K562 (cell line): ENCODE results near the gene PLPP7. TPM values are rescaled to one million over a fixed set of nuclear protein-coding genes. Genes with fewer than 3 reads are reported as not detected.

Source experiments
- ASH1L ChIP-seq: fragments of 450-650 bp; IDR thresholded peaks from 2 replicates; pipeline ENCODE4 v1.6.1; 2018; ENCODE audit warnings: borderline replicate concordance, mild to moderate bottlenecking, low read depth; ENCODE audit not compliant: partially characterized antibody
- BHLHE40 ChIP-seq: IDR thresholded peaks from 2 replicates; pipeline ENCODE4 v1.6.1; 2011; ENCODE audit warnings: low read length, improper control_type of control experiment
- COPS2 ChIP-seq: fragments of 450-650 bp; conservative IDR thresholded peaks from 2 replicates; pipeline ENCODE4 v1.6.1; 2016; ENCODE audit warnings: mild to moderate bottlenecking, moderate library complexity
- CREBBP ChIP-seq: IDR thresholded peaks from one replicate; pipeline ENCODE4 v1.6.1; 2012; ENCODE audit warnings: low read depth, mild to moderate bottlenecking, control low read depth, inconsistent platforms, low read length
- ETV1 ChIP-seq: fragments of 450-650 bp; conservative IDR thresholded peaks from 2 replicates; pipeline ENCODE4 v1.6.1; 2016; ENCODE audit warnings: missing genetic modification characterization, control low read depth, low read depth, missing compliant biosample characterization
- JUND ChIP-seq, 2 experiments: IDR thresholded peaks; 2 replicates in 1 of 2; 3 replicates in 1 of 2; pipeline ENCODE4 v1.6.1; 2011; ENCODE audit warnings: borderline replicate concordance in 2 of 2, low read depth in 2 of 2, low read length in 2 of 2, improper control_type of control experiment in 1 of 2, missing biosample characterization in 1 of 2, missing genetic modification characterization in 1 of 2, missing genetic modification reagents in 1 of 2
- LCOR ChIP-seq: sonication (generic); formaldehyde crosslinking; IDR thresholded peaks from 2 replicates; pipeline ENCODE4 v1.8.0; 2022; ENCODE audit warnings: mild to moderate bottlenecking, missing genetic modification reagents
- MAZ ChIP-seq, 2 experiments: fragments of 450-650 bp in 1 of 2; sonication (generic) in 1 of 2; formaldehyde crosslinking; IDR thresholded peaks in 1 of 2; conservative IDR thresholded peaks in 1 of 2; 2 replicates each; pipeline versions ENCODE4 v1.4.0 to v1.5.0; 2020; ENCODE audit warnings: mild to moderate bottlenecking in 1 of 2, missing genetic modification reagents in 1 of 2
- MXI1 ChIP-seq: IDR thresholded peaks from 2 replicates; pipeline ENCODE4 v1.6.1; 2011; ENCODE audit warnings: low read depth, mild to moderate bottlenecking, improper control_type of control experiment, low read length
- MYC ChIP-seq, 2 experiments: fragments of 250-450 bp in 1 of 2; sonication (Bioruptor Pico) in 1 of 2; IDR thresholded peaks; 2 replicates each; pipeline versions ENCODE4 v1.5.1 to v1.6.1; 2012 to 2021; ENCODE audit warnings: low read depth in 2 of 2, borderline replicate concordance in 1 of 2, improper control_type of control experiment in 1 of 2, low read length in 1 of 2, mild to moderate bottlenecking in 1 of 2, moderate library complexity in 1 of 2
- NFYB ChIP-seq: IDR thresholded peaks from 2 replicates; pipeline ENCODE4 v1.6.1; 2011; ENCODE audit warnings: mild to moderate bottlenecking, moderate library complexity; ENCODE audit not compliant: insufficient read length; ENCODE audit errors: extremely low read depth
- NR2F6 ChIP-seq: fragments of 450-650 bp; formaldehyde crosslinking; IDR thresholded peaks from 2 replicates; pipeline ENCODE4 v1.4.0; 2020; ENCODE audit warnings: mild to moderate bottlenecking
- SMARCE1 ChIP-seq: fragments of 450-650 bp; IDR thresholded peaks from 2 replicates; pipeline ENCODE4 v1.7.1; 2016; ENCODE audit warnings: mild to moderate bottlenecking
- ZNF584 ChIP-seq: fragments of 200-800 bp; sonication (Bioruptor generic); IDR thresholded peaks from 2 replicates; pipeline ENCODE4 v1.6.1; 2016; ENCODE audit warnings: low read depth, mild to moderate bottlenecking, missing genetic modification characterization, missing compliant biosample characterization
- polyA plus RNA-seq, 8 experiments: library from polyadenylated mRNA; depleted of rRNA in 4 of 8; stranded (reverse) in 5 of 8; unstranded in 3 of 8; fragments of >200 nt; fragmentation: Nextera tagmentation in 2 of 8; fragmentation: Illumina TruSeq in 1 of 8; extraction: Ambion mirVana in 2 of 8; extraction: Trizol in 1 of 8; gene quantifications; 2 replicates each; pipeline versions ENCODE4 v1.2.1 to v1.2.3, GENCODE V29; 2011 to 2014; ENCODE audit warnings: inconsistent platforms in 1 of 8, missing spikeins in 1 of 8
- total RNA-seq, 7 experiments: library from RNA; depleted of rRNA in 6 of 7; stranded (reverse); fragments of >200 nt in 6 of 7; fragmentation: Illumina TruSeq in 2 of 7; extraction: Trizol in 2 of 7; gene quantifications; 2 replicates each; pipeline versions ENCODE4 v1.2.1 to v1.2.3, GENCODE V29; 2011 to 2021; ENCODE audit warnings: low replicate concordance in 1 of 7
- TF ChIP-seq, protein P1 (sequence below): fragments of 250-450 bp; sonication (Bioruptor Pico); IDR thresholded peaks from 2 replicates; pipeline ENCODE4 v1.8.0; 2021; ENCODE audit warnings: mild to moderate bottlenecking, moderate library complexity
- TF ChIP-seq, protein P2 (sequence below): fragments of 200-800 bp; sonication (Bioruptor generic); IDR thresholded peaks from 2 replicates; pipeline ENCODE4 v1.6.1; 2017; ENCODE audit warnings: missing genetic modification characterization, missing compliant biosample characterization
- TF ChIP-seq, protein P3 (sequence below): fragments of 450-650 bp; conservative IDR thresholded peaks from 2 replicates; pipeline ENCODE4 v1.6.1; 2016; ENCODE audit warnings: missing genetic modification characterization, low read depth, mild to moderate bottlenecking, control low read depth, missing compliant biosample characterization

Gene PLPP7
- total and polyA plus RNA-seq, 9 of the 15 experiments (the other 6 are each of a cell fraction or from before 2014, with no cell fraction given) = 0.09 to 0.93 (median 0.18) TPM; not detected in 4

DNA sequence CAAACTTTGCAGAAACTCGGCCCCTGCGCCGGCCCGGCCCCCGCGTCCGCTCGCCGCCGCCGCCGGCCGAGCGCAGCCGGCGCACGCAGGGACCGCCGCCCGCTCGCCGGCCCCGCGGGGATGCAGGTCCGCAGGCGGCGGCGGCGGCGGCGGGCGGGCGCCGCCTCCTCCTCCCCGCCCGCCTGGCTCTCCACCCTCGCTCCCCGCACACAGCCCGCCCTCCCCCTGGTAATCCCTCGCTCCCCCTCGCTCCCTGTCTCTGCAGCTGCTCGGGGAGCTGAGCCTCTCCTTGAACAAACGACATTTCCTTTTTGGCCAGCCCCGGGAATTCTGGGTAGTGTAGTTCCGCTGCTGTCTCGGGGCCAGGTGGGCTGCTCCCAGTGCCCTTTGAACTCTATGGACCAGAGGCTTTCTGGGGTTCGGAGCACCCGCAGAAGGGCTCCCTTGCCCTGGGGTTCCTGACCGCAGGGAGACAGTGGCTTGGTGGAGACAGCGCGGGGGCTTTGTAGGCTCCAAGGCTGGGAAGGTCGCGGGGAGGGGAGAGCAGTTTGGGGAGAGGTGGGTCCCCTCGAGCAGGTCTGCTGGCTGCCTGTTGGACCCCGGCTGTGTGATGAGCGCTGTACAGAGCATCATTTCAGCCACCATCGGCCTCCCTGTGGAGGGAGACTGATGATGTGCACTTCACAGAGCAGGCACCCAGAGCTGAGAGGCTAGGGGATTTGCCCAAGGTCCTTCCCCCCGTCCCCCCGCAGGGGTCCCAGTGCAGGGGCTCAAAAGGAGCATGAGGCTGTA, 11.4 kb upstream of the PLPP7 start (continued):
- TF ChIP-seq JUND (IDR thresholded peaks at IDR 0.05; ENCODE audit: borderline replicate concordance, low read depth, low read length) (peak; percentile 89), JUND (tag; IDR thresholded peaks at IDR 0.05; ENCODE audit: borderline replicate concordance, low read depth, low read length) (no peak), BHLHE40 (peak; percentile 69), MXI1 (peak; percentile 39; the same call in 1 of the 2 replicates), MAZ (CRISPR knock-in tag; conservative IDR thresholded peaks at IDR 0.05 in 1 of 2, IDR thresholded peaks at IDR 0.05 in 1 of 2) (no peak), NFYB (no peak), SMARCE1 (no peak), ETV1 (tag) (no peak), MYC (IDR thresholded peaks at IDR 0.05; ENCODE audit: low read depth, low read length) (peak; percentile 76), MYC (CRISPR knock-in tag; IDR thresholded peaks at IDR 0.05; ENCODE audit: borderline replicate concordance, low read depth) (no peak), NR2F6 (CRISPR knock-in tag) (no peak), ZNF584 (CRISPR knock-in tag) (no peak), COPS2 (no peak), CREBBP (no peak), ASH1L (no peak), LCOR (CRISPR knock-in tag) (no peak)
- TF ChIP-seq, protein P1, sequence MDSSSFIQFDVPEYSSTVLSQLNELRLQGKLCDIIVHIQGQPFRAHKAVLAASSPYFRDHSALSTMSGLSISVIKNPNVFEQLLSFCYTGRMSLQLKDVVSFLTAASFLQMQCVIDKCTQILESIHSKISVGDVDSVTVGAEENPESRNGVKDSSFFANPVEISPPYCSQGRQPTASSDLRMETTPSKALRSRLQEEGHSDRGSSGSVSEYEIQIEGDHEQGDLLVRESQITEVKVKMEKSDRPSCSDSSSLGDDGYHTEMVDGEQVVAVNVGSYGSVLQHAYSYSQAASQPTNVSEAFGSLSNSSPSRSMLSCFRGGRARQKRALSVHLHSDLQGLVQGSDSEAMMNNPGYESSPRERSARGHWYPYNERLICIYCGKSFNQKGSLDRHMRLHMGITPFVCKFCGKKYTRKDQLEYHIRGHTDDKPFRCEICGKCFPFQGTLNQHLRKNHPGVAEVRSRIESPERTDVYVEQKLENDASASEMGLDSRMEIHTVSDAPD (CRISPR knock-in tag) = no peak
- TF ChIP-seq, protein P2, sequence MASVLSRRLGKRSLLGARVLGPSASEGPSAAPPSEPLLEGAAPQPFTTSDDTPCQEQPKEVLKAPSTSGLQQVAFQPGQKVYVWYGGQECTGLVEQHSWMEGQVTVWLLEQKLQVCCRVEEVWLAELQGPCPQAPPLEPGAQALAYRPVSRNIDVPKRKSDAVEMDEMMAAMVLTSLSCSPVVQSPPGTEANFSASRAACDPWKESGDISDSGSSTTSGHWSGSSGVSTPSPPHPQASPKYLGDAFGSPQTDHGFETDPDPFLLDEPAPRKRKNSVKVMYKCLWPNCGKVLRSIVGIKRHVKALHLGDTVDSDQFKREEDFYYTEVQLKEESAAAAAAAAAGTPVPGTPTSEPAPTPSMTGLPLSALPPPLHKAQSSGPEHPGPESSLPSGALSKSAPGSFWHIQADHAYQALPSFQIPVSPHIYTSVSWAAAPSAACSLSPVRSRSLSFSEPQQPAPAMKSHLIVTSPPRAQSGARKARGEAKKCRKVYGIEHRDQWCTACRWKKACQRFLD = no peak
- TF ChIP-seq, protein P3, sequence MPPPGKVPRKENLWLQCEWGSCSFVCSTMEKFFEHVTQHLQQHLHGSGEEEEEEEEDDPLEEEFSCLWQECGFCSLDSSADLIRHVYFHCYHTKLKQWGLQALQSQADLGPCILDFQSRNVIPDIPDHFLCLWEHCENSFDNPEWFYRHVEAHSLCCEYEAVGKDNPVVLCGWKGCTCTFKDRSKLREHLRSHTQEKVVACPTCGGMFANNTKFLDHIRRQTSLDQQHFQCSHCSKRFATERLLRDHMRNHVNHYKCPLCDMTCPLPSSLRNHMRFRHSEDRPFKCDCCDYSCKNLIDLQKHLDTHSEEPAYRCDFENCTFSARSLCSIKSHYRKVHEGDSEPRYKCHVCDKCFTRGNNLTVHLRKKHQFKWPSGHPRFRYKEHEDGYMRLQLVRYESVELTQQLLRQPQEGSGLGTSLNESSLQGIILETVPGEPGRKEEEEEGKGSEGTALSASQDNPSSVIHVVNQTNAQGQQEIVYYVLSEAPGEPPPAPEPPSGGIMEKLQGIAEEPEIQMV (tag) = no peak
